Natural killer cell (primary cell): ENCODE results near the gene PRKG1. TPM values are rescaled to one million over a fixed set of nuclear protein-coding genes. Genes with fewer than 3 reads are reported as not detected.

ENCODE experiments used
- ATAC-seq, 3 donors: fragments of 150-1000 bp in 2 of 3; fragments of 200-7000 bp in 1 of 3; cut with Tn5 transposase; 1 replicate in 1 of 3; 2 replicates in 2 of 3; pipeline ENCODE4 v1.10.0; 2021; ENCODE audit warnings: mild to moderate bottlenecking in 2 of 3, moderate library complexity in 2 of 3
- DNase-seq, 2 donors: peaks; one replicate each; pipeline versions ENCODE4 v3.0.0 to v3.0.0-alpha.2; 2013 to 2021; ENCODE audit warnings: mixed read lengths in 1 of 2
- H3K27ac ChIP-seq: one replicate; pipeline ENCODE4 v1.5.1; 2013; ENCODE audit warnings: mild to moderate bottlenecking, low read length
- H3K27me3 ChIP-seq: one replicate; pipeline ENCODE4 v1.6.1; 2013; ENCODE audit warnings: low read length; ENCODE audit not compliant: control insufficient read depth, insufficient read depth
- H3K36me3 ChIP-seq: one replicate; pipeline ENCODE4 v1.6.1; 2013; ENCODE audit warnings: low read length; ENCODE audit not compliant: control insufficient read depth, insufficient read depth
- H3K4me1 ChIP-seq: one replicate; pipeline ENCODE4 v1.6.1; 2013; ENCODE audit warnings: low read length; ENCODE audit not compliant: control insufficient read depth, insufficient read depth
- H3K4me3 ChIP-seq: one replicate; pipeline ENCODE4 v1.5.1; 2013; ENCODE audit warnings: low read length
- H3K9me3 ChIP-seq: one replicate; pipeline ENCODE4 v1.6.1; 2013; ENCODE audit warnings: low read length; ENCODE audit not compliant: control insufficient read depth, insufficient read depth
- H3K27ac Mint-ChIP-seq, 2 donors: one replicate each; pipeline ENCODE4 v1.8.0; 2022; ENCODE audit warnings: mild to moderate bottlenecking in 2 of 2, mixed read lengths in 2 of 2, moderate library complexity in 1 of 2
- H3K27me3 Mint-ChIP-seq, 2 donors: one replicate each; pipeline ENCODE4 v1.8.0; 2022; ENCODE audit warnings: low read depth in 2 of 2, mixed read lengths in 2 of 2
- H3K36me3 Mint-ChIP-seq: one replicate; pipeline ENCODE4 v1.8.0; 2022; ENCODE audit warnings: mixed read lengths
- H3K4me1 Mint-ChIP-seq, 2 donors: one replicate each; pipeline ENCODE4 v1.8.0; 2022; ENCODE audit warnings: mixed read lengths in 2 of 2
- H3K4me3 Mint-ChIP-seq: one replicate; pipeline ENCODE4 v1.8.0; 2022; ENCODE audit warnings: mild to moderate bottlenecking, moderate library complexity, mixed read lengths
- H3K9me3 Mint-ChIP-seq, 2 donors: one replicate each; pipeline ENCODE4 v1.8.0; 2022; ENCODE audit warnings: mixed read lengths in 2 of 2
- CTCF ChIP-seq: fragments of 200-600 bp; IDR thresholded peaks from one replicate; pipeline ENCODE4 v1.8.0; 2022; ENCODE audit warnings: antibody characterized with exemption
- WGBS: methylation state at CpG from one replicate; pipeline ENCODE4 v1.1.7; 2013; ENCODE audit warnings: missing lambda C conversion rate; ENCODE audit not compliant: insufficient coverage; 5-methylcytosine and 5-hydroxymethylcytosine counted together
- intact Hi-C: fragments of 100-400 bp; cut with micrococcal nuclease; formaldehyde crosslinking; loops from one replicate; pipeline ENCODE4 v1.14.2; 2022
- total RNA-seq, 4 donors: library from RNA; stranded (reverse); fragments of 120-200 nt in 1 of 4; gene quantifications; one replicate each; pipeline versions ENCODE4 v1.2.3 to v1.2.4, GENCODE V29; 2013 to 2022

Gene PRKG1
- total RNA-seq, 3 donors from 2014 or later (not counting 1 experiment from before 2014, with no cell fraction given): 0.23 to 0.41 (median 0.35) TPM

GRCh38 chr10:51838471-51838870 lies 764.2 kb downstream of the PRKG1 start:
- Mint-ChIP-seq H3K4me1 (no peaks in the 10 kb centered on the region), H3K9me3 (peaks cover 2 to 3% of the 10 kb centered on the region in 2 donors), H3K36me3 (no peaks in the 10 kb centered on the region), H3K27ac (no peak overlapping the region), H3K27me3 (no peaks in the 10 kb centered on the region), H3K4me3 (no peak overlapping the region)
- DNase-seq (no peak), ATAC-seq (no peak)
- TF ChIP-seq CTCF: no peak
- WGBS: 64% methylated on average over 3 of the region's 3 CpGs
- Histone ChIP-seq H3K27ac (no peak overlapping the region), H3K9me3 (no peaks in the 10 kb centered on the region), H3K4me1 (no peaks in the 10 kb centered on the region), H3K36me3 (no peaks in the 10 kb centered on the region), H3K27me3 (no peaks in the 10 kb centered on the region), H3K4me3 (no peak overlapping the region)
- intact Hi-C loops: no loop called here

GRCh38 chr10:51843966-51844365 lies 769.7 kb downstream of the PRKG1 start:
- no CpG with 5 or more reads among the region's 2 CpGs for WGBS

GRCh38 chr10:51846856-51847506 lies 772.7 kb downstream of the PRKG1 start:
- H3K27ac Mint-ChIP-seq: no peak overlapping the region
- no peaks in the 10 kb centered on the region for H3K4me1 ChIP-seq
- intact Hi-C loops: no loop called here
- peaks cover 2 to 3% of the 10 kb centered on the region in 2 donors for H3K9me3 Mint-ChIP-seq
- WGBS: no CpG with 5 or more reads among the region's 2 CpGs
- ATAC-seq (no peak), DNase-seq (no peak)
- no peak for TF ChIP-seq CTCF
- H3K36me3 Mint-ChIP-seq: no peaks in the 10 kb centered on the region
- H3K27ac ChIP-seq: no peak overlapping the region
- H3K9me3 ChIP-seq: no peaks in the 10 kb centered on the region
- H3K4me3 Mint-ChIP-seq: no peak overlapping the region
- no peaks in the 10 kb centered on the region for H3K27me3 ChIP-seq
- H3K36me3 ChIP-seq: no peaks in the 10 kb centered on the region
- no peaks in the 10 kb centered on the region for H3K4me1 Mint-ChIP-seq
- H3K27me3 Mint-ChIP-seq: no peaks in the 10 kb centered on the region
- H3K4me3 ChIP-seq: no peak overlapping the region

More at GRCh38 chr10:51843966-51844365, 769.7 kb downstream of the PRKG1 start:
- H3K36me3 Mint-ChIP-seq: no peaks in the 10 kb centered on the region
- no peaks in the 10 kb centered on the region for H3K27me3 ChIP-seq
- no peaks in the 10 kb centered on the region for H3K4me1 ChIP-seq
- intact Hi-C loops: no loop called here
- H3K27ac Mint-ChIP-seq: no peak overlapping the region
- DNase-seq: no peak
- TF ChIP-seq CTCF: no peak
- H3K4me3 ChIP-seq: no peak overlapping the region
- no peaks in the 10 kb centered on the region for H3K4me1 Mint-ChIP-seq
- H3K27me3 Mint-ChIP-seq: no peaks in the 10 kb centered on the region
- H3K4me3 Mint-ChIP-seq: no peak overlapping the region
- no peaks in the 10 kb centered on the region for H3K36me3 ChIP-seq
- no peaks in the 10 kb centered on the region for H3K9me3 ChIP-seq
- ATAC-seq: no peak
- no peak overlapping the region for H3K27ac ChIP-seq
- H3K9me3 Mint-ChIP-seq: no peaks in the 10 kb centered on the region

GRCh38 chr10:51852297-51852696 lies 778.0 kb downstream of the PRKG1 start:
- no peak overlapping the region for H3K4me3 ChIP-seq
- H3K4me1 ChIP-seq: no peaks in the 10 kb centered on the region
- H3K27ac ChIP-seq: no peak overlapping the region
- no peak overlapping the region for H3K27ac Mint-ChIP-seq
- H3K9me3 Mint-ChIP-seq: peaks cover 3 to 4% of the 10 kb centered on the region in 2 donors
- H3K36me3 Mint-ChIP-seq: no peaks in the 10 kb centered on the region
- no peak for DNase-seq
- no peaks in the 10 kb centered on the region for H3K36me3 ChIP-seq
- TF ChIP-seq CTCF: no peak
- intact Hi-C loops: no loop called here
- no peaks in the 10 kb centered on the region for H3K27me3 Mint-ChIP-seq
- no peak overlapping the region for H3K4me3 Mint-ChIP-seq
- H3K4me1 Mint-ChIP-seq: no peaks in the 10 kb centered on the region
- no peaks in the 10 kb centered on the region for H3K27me3 ChIP-seq
- H3K9me3 ChIP-seq: no peaks in the 10 kb centered on the region
- ATAC-seq: no peak
